22Rv1 (cell line): ENCODE measurements around the gene INPP5A.

Experiments used
- ZFX ChIP-seq: fragments of 450-650 bp; IDR thresholded peaks from 2 replicates; pipeline ENCODE4 v1.6.1; 2017; ENCODE audit warnings: antibody characterized with exemption, borderline replicate concordance
- TF ChIP-seq, protein P1 (sequence below): fragments of 450-650 bp; IDR thresholded peaks from 2 replicates; pipeline ENCODE4 v1.5.1; 2017; ENCODE audit warnings: mild to moderate bottlenecking

DNA sequence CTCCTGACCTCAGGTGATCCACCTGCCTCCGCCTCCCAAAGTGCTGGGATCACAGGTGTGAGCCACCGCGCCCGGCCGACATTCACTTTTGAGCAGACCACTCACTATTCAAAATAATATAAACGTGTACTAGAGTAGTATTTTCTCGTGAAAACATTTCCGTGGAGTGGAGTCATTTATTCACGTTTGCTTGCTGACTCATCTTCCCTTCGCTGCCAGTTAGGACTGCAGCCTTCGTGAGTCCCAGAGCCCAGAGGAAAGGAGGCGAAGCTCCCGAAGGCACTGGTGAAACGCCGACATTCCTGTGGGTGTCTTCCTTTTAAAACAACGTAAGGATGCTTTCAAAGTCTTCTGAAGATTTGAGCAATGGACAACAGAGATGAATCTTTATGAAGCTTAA, 10.9 kb upstream of the INPP5A start:
- TF ChIP-seq, protein P1, sequence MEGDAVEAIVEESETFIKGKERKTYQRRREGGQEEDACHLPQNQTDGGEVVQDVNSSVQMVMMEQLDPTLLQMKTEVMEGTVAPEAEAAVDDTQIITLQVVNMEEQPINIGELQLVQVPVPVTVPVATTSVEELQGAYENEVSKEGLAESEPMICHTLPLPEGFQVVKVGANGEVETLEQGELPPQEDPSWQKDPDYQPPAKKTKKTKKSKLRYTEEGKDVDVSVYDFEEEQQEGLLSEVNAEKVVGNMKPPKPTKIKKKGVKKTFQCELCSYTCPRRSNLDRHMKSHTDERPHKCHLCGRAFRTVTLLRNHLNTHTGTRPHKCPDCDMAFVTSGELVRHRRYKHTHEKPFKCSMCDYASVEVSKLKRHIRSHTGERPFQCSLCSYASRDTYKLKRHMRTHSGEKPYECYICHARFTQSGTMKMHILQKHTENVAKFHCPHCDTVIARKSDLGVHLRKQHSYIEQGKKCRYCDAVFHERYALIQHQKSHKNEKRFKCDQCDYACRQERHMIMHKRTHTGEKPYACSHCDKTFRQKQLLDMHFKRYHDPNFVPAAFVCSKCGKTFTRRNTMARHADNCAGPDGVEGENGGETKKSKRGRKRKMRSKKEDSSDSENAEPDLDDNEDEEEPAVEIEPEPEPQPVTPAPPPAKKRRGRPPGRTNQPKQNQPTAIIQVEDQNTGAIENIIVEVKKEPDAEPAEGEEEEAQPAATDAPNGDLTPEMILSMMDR, result no peak
- no peak for TF ChIP-seq ZFX
